ENCODE data around the gene MGAT4C. TPM values are rescaled to one million over a fixed set of nuclear protein-coding genes. Genes with fewer than 3 reads are reported as not detected.

The MGAT4C gene
- polyA plus RNA-seq, 1 donor (not counting 4 experiments of a cell fraction or from before 2014, with no cell fraction given), result not detected

GRCh38 chr12:86198696-86199444, 57.3 kb downstream of the MGAT4C start:
- Histone ChIP-seq H3K9ac (ENCODE audit: control insufficient read depth, extremely low read depth, insufficient read depth, low read length) (no peak overlapping the region), H3K4me2 (ENCODE audit: control insufficient read depth, extremely low read depth, insufficient read depth, low read depth, low read length) (no peak overlapping the region), H3K9me3 (ENCODE audit: control insufficient read depth, low read depth, low read length) (no peaks in the 10 kb centered on the region), H2AFZ (ENCODE audit: control insufficient read depth, low read length) (no peak overlapping the region), H3K9me1 (ENCODE audit: control insufficient read depth, extremely low read depth, insufficient read depth, low read length) (no peaks in the 10 kb centered on the region), H3K4me1 (ENCODE audit: control insufficient read depth, extremely low read depth, insufficient read depth, low read length) (peaks cover 4% of the 10 kb centered on the region), H3K27ac (ENCODE audit: control insufficient read depth, insufficient read depth, low read length) (no peak overlapping the region), H3K79me2 (ENCODE audit: control insufficient read depth, insufficient read depth, low read length) (no peaks in the 10 kb centered on the region), H4K20me1 (ENCODE audit: control insufficient read depth, extremely low read depth, insufficient read depth, low read length) (no peaks in the 10 kb centered on the region), H3K27me3 (ENCODE audit: control insufficient read depth, extremely low read depth, insufficient read depth, low read length) (no peaks in the 10 kb centered on the region), H3K36me3 (ENCODE audit: control insufficient read depth in 2 of 2, extremely low read depth in 1 of 2, insufficient read depth in 2 of 2, low read length in 2 of 2) (no peaks in the 10 kb centered on the region), H3K4me3 (ENCODE audit: control insufficient read depth in 2 of 3, extremely low read depth in 1 of 3, insufficient read depth in 2 of 3, low read depth in 1 of 3, low read length in 3 of 3) (no peak overlapping the region)
- DNase-seq (ENCODE audit: low read depth, low spot score) (no peak), FAIRE-seq (no peak)
- dilution Hi-C loops (cut with MboI; ENCODE audit: extremely low pct_ligation_motif_present, low sequenced_read_pairs), result no loop called here
- no peak for TF ChIP-seq CTCF (optimal IDR thresholded peaks at IDR 0.05 in 1 of 3, IDR thresholded peaks at IDR 0.05 in 1 of 3, conservative IDR thresholded peaks at IDR 0.05 in 1 of 3; ENCODE audit: extremely low read depth in 1 of 3, insufficient read depth in 2 of 3, low read length in 3 of 3)
- TF ChIP-seq EZH2 (IDR thresholded peaks at IDR 0.05; ENCODE audit: low read length), result no peak

GRCh38 chr12:86196465-86196864, 59.7 kb downstream of the MGAT4C start:
- dilution Hi-C loops (cut with MboI; ENCODE audit: extremely low pct_ligation_motif_present, low sequenced_read_pairs), result no loop called here
- no peak for FAIRE-seq
- no peak overlapping the region for H3K27ac ChIP-seq (ENCODE audit: control insufficient read depth, insufficient read depth, low read length)

More at GRCh38 chr12:86196465-86196864, 59.7 kb downstream of the MGAT4C start:
- no peaks in the 10 kb centered on the region for H3K79me2 ChIP-seq (ENCODE audit: control insufficient read depth, insufficient read depth, low read length)
- no peak overlapping the region for H3K4me2 ChIP-seq (ENCODE audit: control insufficient read depth, extremely low read depth, insufficient read depth, low read depth, low read length)
- no peak overlapping the region for H3K9ac ChIP-seq (ENCODE audit: control insufficient read depth, extremely low read depth, insufficient read depth, low read length)
- H3K4me1 ChIP-seq (ENCODE audit: control insufficient read depth, extremely low read depth, insufficient read depth, low read length), result peaks cover 7% of the 10 kb centered on the region
- no peaks in the 10 kb centered on the region for H4K20me1 ChIP-seq (ENCODE audit: control insufficient read depth, extremely low read depth, insufficient read depth, low read length)
- TF ChIP-seq EZH2 (IDR thresholded peaks at IDR 0.05; ENCODE audit: low read length), result no peak
- no peaks in the 10 kb centered on the region for H3K36me3 ChIP-seq (ENCODE audit: control insufficient read depth in 2 of 2, extremely low read depth in 1 of 2, insufficient read depth in 2 of 2, low read length in 2 of 2)
- no peaks in the 10 kb centered on the region for H3K9me3 ChIP-seq (ENCODE audit: control insufficient read depth, low read depth, low read length)
- no peaks in the 10 kb centered on the region for H3K27me3 ChIP-seq (ENCODE audit: control insufficient read depth, extremely low read depth, insufficient read depth, low read length)
- no peak overlapping the region for H2AFZ ChIP-seq (ENCODE audit: control insufficient read depth, low read length)
- DNase-seq (ENCODE audit: low read depth, low spot score), result no peak
- no peak overlapping the region for H3K4me3 ChIP-seq (ENCODE audit: control insufficient read depth in 2 of 3, extremely low read depth in 1 of 3, insufficient read depth in 2 of 3, low read depth in 1 of 3, low read length in 3 of 3)
- H3K9me1 ChIP-seq (ENCODE audit: control insufficient read depth, extremely low read depth, insufficient read depth, low read length), result no peaks in the 10 kb centered on the region
